ENCODE measurements around the gene ESPN.

DNA sequence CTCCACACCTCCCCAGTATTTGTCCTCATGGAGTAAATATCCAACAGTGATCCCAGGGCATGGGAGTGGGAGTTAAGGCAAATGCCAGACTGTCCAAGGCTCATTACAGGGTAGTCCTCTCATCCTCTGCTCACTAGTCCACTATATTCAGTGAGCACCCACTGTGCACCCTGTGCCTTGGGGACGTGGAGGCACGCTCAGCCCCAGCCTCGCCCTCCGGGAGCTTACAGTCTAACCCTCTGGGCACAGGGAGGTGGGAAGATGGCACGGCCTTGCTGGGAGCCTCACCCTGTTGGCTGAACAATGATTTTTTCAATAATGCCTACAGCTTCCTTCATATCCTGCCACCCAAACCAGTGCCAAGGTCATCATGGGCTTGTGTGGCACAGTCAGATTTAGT is 7.7 kb upstream of the ESPN start:
- TF ChIP-seq RAD21 (IDR thresholded peaks at IDR 0.05; ENCODE audit: low read length) (no peak), CTCF (IDR thresholded peaks at IDR 0.05) (no peak), MXI1 (IDR thresholded peaks at IDR 0.05; ENCODE audit: low read depth, low read length) (no peak), RCOR1 (IDR thresholded peaks at IDR 0.05; ENCODE audit: low read length) (no peak), EP300 (IDR thresholded peaks at IDR 0.05; ENCODE audit: borderline replicate concordance in 1 of 2, low read depth in 1 of 2, low read length in 1 of 2) (no peak), POLR2AphosphoS5 (IDR thresholded peaks at IDR 0.05; ENCODE audit: low read depth, low read length) (no peak), EZH2phosphoT487 (IDR thresholded peaks at IDR 0.05; ENCODE audit: borderline replicate concordance, low read depth) (no peak)

Data from SK-N-SH (cell line).